GM12892 (cell line): Measurements from ENCODE around the gene SNX8.

ENCODE experiments used
- DNase-seq: peaks from one replicate; pipeline ENCODE4 v3.0.0; 2011; ENCODE audit not compliant: insufficient read length
- FAIRE-seq: peaks from 2 replicates; lab custom pipeline; 2011; peaks lifted over from hg19 to GRCh38; lab: Jason Lieb, UNC
- POLR2A ChIP-seq: IDR thresholded peaks from 2 replicates; pipeline ENCODE4 v1.6.1; 2011; ENCODE audit warnings: low read depth, low read length, control low read depth
- POLR2AphosphoS5 ChIP-seq: IDR thresholded peaks from 2 replicates; pipeline ENCODE4 v1.6.1; 2011; ENCODE audit warnings: low read depth, low read length, control low read depth
- TAF1 ChIP-seq: IDR thresholded peaks from 2 replicates; pipeline ENCODE4 v1.6.1; 2011; ENCODE audit warnings: low read depth, mild to moderate bottlenecking, control low read depth, low read length, borderline replicate concordance

SNX8 gene

DNA sequence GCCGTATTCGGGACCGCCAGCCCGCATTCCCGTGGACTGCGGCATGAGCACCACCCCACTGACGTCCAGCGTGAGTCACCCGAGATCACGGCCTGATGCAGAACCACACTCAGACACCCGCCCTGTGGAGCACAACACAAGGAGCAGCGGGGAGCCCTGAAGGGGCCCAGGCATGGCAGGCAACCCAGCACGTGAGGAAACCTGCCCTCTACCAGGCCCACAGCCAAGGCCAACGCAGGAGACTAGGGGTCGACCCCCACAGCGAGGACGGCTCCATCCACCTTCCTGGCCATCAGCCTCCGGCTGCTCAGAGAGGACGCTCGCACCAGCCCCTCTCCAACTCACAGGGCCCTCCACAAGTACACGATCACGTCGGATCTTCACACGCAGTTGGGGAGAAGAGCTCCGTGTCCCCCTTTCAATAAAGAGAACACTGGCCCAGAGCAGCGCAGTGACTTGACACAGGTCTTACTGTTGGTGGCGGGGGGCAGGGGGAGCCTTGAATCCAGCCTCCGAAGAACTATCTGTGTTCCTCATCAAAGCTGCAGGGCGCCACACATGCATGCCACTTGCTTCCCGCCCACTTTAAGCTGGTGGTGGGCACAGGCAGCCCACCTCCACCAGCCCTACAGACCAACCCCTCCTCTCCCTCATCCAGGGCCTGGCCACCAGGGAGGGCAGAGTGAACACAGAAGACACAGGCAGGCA is 103.5 kb downstream of the SNX8 start:
- DNase-seq (no peak), FAIRE-seq (no peak)
- TF ChIP-seq POLR2A (no peak), TAF1 (no peak), POLR2AphosphoS5 (no peak)

- no peak; the same call in 1 of the 2 replicates for TF ChIP-seq POLR2AphosphoS5
- TF ChIP-seq POLR2A = no peak
- no peak for TF ChIP-seq TAF1
- FAIRE-seq (no peak), DNase-seq (no peak)
Measured at GRCh38 chr7:2209961-2210323, 104.3 kb downstream of the SNX8 start.

DNA sequence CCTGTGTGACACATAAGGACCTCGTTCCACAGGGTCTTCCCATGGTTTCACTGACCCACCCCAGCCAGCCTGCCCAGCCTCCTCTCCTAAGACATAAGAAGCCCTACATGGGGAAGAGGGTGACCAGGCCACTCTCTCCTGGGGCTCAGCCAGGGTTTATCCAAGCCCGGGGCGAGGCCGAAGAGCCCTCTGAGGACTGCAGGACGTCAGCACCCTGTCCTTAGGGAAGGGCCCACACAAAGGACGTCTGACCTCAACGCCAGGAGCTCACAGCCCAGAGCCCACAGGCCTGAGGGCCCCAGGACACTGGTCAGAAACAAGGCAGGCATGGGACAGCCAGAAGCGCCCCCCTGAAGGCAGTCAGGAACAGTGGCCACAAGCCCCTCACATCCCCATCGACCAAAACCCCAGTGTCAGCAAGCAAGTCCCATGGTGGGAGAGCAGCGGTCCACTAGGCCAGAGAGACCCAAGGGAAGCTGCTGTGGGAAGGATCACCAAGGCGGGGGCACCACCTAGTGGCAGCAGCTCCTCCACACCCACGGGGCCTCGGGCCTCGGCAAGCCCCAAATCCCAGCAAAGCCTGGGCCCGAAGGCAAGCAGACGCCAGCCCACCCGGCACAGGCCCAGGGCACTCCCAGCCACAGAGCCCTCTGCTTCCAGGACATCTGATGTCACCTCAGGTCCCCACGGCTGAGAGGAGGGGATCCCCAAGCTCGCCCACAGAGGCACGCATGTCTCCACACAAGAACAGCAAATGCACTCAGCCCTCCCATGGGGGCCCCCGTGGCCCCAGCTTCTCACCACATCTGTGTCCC is 104.9 kb downstream of the SNX8 start:
- peak; percentile 80 for DNase-seq
- TF ChIP-seq POLR2A (no peak), TAF1 (no peak), POLR2AphosphoS5 (peak; percentile 25; the same call in 1 of the 2 replicates)
- FAIRE-seq = peak; percentile 79

- no peak for TF ChIP-seq TAF1
- no peak for TF ChIP-seq POLR2AphosphoS5
- no peak for TF ChIP-seq POLR2A
- DNase-seq = no peak
- no peak for FAIRE-seq
Measured at GRCh38 chr7:2208712-2209111, 105.5 kb downstream of the SNX8 start.

GRCh38 chr7:2205036-2205780 is 109.0 kb downstream of the SNX8 start:
- FAIRE-seq (no peak), DNase-seq (no peak)
- TF ChIP-seq POLR2AphosphoS5 (no peak), TAF1 (no peak), POLR2A (no peak)

GRCh38 chr7:2204446-2204845 is 109.8 kb downstream of the SNX8 start:
- FAIRE-seq = peak; percentile 76

GRCh38 chr7:2203766-2204300 is 110.4 kb downstream of the SNX8 start:
- DNase-seq (no peak), FAIRE-seq (peak; percentile 46)
- TF ChIP-seq TAF1 = no peak
- 0 out of 2 replicates have a peak, but pooled peaks have one; percentile 22 for TF ChIP-seq POLR2A

More at GRCh38 chr7:2204446-2204845, 109.8 kb downstream of the SNX8 start:
- TF ChIP-seq TAF1 = no peak
- no peak for TF ChIP-seq POLR2A
- no peak for TF ChIP-seq POLR2AphosphoS5
- DNase-seq = no peak

DNA sequence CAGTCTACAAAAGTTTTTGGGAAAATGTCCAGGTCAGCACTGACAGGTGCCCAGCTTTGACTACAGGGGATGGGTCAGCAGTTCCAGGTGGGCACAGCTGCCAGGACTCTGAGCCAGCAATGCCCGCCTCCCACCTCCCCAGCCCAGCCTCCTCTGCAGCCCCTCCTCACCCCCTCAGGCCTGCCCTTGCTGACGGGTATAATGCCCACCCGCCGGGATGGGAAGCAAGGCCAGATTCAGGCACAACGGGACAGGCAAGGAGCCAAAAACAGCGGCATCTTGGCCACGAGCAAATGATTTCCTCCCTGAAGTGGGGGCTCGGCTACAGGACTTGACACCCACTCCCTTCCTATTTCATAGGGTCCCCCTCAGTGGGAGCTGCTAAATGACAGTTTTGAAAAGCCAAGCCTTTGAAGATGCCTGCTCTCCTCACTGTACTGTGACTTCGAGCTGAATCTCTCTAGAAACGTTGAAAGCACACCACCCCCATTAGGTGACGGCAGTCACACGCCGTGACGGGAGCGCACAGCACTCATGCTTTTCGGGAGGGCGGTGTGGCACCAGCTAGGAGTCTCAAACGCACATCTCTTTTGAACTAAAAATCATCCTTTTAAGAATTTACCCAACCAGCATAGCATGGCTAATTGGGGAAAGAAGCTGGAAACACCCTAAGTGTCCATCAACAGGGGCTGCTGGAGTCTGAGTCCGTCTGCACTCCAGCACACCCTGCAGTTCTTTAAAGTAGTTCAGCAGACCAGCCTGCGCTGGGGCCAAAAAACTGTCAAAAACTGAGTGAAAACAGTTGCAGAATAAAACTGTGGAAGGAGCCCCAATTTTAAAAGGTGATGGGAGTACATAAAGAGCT is 111.1 kb downstream of the SNX8 start:
- DNase-seq (no peak), FAIRE-seq (no peak)
- TF ChIP-seq TAF1 (no peak), POLR2AphosphoS5 (no peak), POLR2A (no peak)

GRCh38 chr7:2202361-2202761 is 111.9 kb downstream of the SNX8 start:
- TF ChIP-seq POLR2AphosphoS5 (no peak), TAF1 (no peak), POLR2A (no peak)
- DNase-seq = no peak

More at GRCh38 chr7:2202361-2202761, 111.9 kb downstream of the SNX8 start:
- no peak for FAIRE-seq
